Testis (tissue), 3 donors: ENCODE results near the gene CPLANE1. TPM values are rescaled to one million over a fixed set of nuclear protein-coding genes. Genes with fewer than 3 reads are reported as not detected.
"Not testable (repeated sequence)": the region's sequence is repeated elsewhere in the genome, so short reads cannot be mapped to it uniquely, and the experiment has no call there.

Experiments used
- DNase-seq: peaks from one replicate; pipeline ENCODE4 v3.0.0-alpha.2; 2019
- H3K27ac ChIP-seq, 2 donors: fragments of 200-600 bp; sonication (generic); one replicate each; pipeline ENCODE4 v1.5.1; 2019
- H3K27me3 ChIP-seq: fragments of 200-600 bp; sonication (generic); one replicate; pipeline ENCODE4 v1.5.1; 2019
- H3K36me3 ChIP-seq: fragments of 200-600 bp; sonication (generic); one replicate; pipeline ENCODE4 v1.5.1; 2017; ENCODE audit warnings: low read depth; ENCODE audit errors: missing control alignments
- H3K4me1 ChIP-seq: fragments of 200-600 bp; sonication (generic); one replicate; pipeline ENCODE4 v1.5.1; 2019
- H3K4me3 ChIP-seq, 2 donors: fragments of 200-600 bp; sonication (generic); one replicate each; pipeline ENCODE4 v1.5.1; 2017 to 2019
- H3K9me3 ChIP-seq: fragments of 200-600 bp; sonication (generic); one replicate; pipeline ENCODE4 v1.5.1; 2017
- POLR2A ChIP-seq: fragments of 450-650 bp; IDR thresholded peaks from one replicate; pipeline ENCODE4 v1.6.1; 2017; ENCODE audit warnings: antibody characterized with exemption, mild to moderate bottlenecking, moderate library complexity
- WGBS, 2 donors: methylation state at CpG; one replicate each; pipeline ENCODE4 v1.1.5; 2018; 5-methylcytosine and 5-hydroxymethylcytosine counted together
- intact Hi-C: fragments of 100-400 bp; cut with DNase I; formaldehyde crosslinking; loops from one replicate; pipeline ENCODE4 v1.15.1; 2023; ENCODE audit warnings: low total_unique reads
- polyA plus RNA-seq: library from polyadenylated mRNA; stranded (reverse); fragments of 350-450 nt; fragmentation: Illumina TruSeq; extraction: RNeasy Lipid Tissue Mini Kit (QIAGEN cat#74804); gene quantifications from one replicate; pipeline ENCODE4 v1.2.3, GENCODE V29; 2014; ENCODE audit warnings: low read depth, low replicate concordance; ENCODE audit not compliant: insufficient read depth
- total RNA-seq, 2 donors: library from RNA; depleted of rRNA; stranded (reverse); fragments of >200 nt; gene quantifications; one replicate each; pipeline ENCODE4 v1.2.3, GENCODE V29; 2016
- TF ChIP-seq, protein P1 (sequence below), 3 experiments: fragments of 450-650 bp in 2 of 3; fragments of 200-600 bp in 1 of 3; sonication (generic) in 1 of 3; IDR thresholded peaks; one replicate each; pipeline ENCODE4 v1.5.1; 2016 to 2019; ENCODE audit warnings: antibody characterized with exemption in 3 of 3, mild to moderate bottlenecking in 2 of 3, moderate library complexity in 1 of 3

Gene CPLANE1
- total and polyA plus RNA-seq, 3 donors from 2014 or later: 14.8 to 39.5 (median 36.9) TPM

DNA sequence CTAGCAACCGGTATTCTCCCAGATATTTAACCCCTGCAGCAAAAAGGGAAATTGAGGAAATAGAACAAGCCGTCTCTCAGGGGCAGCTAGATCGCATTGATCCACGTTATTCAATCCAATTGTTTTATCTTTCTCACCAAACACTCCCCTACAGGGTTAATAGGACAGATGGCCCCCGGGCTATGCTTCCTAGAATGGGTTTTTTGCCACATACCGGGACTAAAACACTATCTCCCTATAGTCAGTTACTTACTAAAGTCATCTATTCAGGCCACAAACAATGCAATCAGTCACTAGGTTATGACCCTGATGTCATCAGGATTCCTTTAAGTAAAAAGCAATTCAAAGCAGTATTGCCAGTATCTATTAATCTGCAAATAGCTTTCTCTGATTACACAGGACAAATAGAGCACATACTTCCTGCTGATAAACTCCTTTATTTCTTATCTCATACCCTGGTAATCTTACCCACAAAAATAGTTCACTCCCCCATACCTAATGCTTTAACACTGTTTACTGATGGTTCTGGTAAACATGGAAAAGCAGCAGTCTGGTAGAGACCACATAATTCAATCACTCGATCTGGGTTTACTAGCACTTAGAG, 159.0 kb downstream of the CPLANE1 start:
- Histone ChIP-seq H3K27ac (no peak overlapping the region), H3K4me3 (no peak overlapping the region), H3K27me3 (no peaks in the 10 kb centered on the region), H3K4me1 (no peaks in the 10 kb centered on the region), H3K9me3 (no peaks in the 10 kb centered on the region), H3K36me3 (no peaks in the 10 kb centered on the region)
- intact Hi-C loops: no loop called here
- 70 to 79% methylated on average over 7 of the region's 7 CpGs for WGBS, 2 donors
- TF ChIP-seq, protein P1, sequence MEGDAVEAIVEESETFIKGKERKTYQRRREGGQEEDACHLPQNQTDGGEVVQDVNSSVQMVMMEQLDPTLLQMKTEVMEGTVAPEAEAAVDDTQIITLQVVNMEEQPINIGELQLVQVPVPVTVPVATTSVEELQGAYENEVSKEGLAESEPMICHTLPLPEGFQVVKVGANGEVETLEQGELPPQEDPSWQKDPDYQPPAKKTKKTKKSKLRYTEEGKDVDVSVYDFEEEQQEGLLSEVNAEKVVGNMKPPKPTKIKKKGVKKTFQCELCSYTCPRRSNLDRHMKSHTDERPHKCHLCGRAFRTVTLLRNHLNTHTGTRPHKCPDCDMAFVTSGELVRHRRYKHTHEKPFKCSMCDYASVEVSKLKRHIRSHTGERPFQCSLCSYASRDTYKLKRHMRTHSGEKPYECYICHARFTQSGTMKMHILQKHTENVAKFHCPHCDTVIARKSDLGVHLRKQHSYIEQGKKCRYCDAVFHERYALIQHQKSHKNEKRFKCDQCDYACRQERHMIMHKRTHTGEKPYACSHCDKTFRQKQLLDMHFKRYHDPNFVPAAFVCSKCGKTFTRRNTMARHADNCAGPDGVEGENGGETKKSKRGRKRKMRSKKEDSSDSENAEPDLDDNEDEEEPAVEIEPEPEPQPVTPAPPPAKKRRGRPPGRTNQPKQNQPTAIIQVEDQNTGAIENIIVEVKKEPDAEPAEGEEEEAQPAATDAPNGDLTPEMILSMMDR (IDR thresholded peaks at IDR 0.05): no peak
- no peak for TF ChIP-seq POLR2A
- DNase-seq: no peak

- H3K27ac ChIP-seq: no peak overlapping the region
- no peak for TF ChIP-seq POLR2A
- TF ChIP-seq, protein P1 (IDR thresholded peaks at IDR 0.05): no peak
- H3K4me1 ChIP-seq: no peaks in the 10 kb centered on the region
- no peak overlapping the region for H3K4me3 ChIP-seq
- H3K9me3 ChIP-seq: no peaks in the 10 kb centered on the region
- no peaks in the 10 kb centered on the region for H3K36me3 ChIP-seq
- no peaks in the 10 kb centered on the region for H3K27me3 ChIP-seq
- intact Hi-C loops: no loop called here
- 84 to 87% methylated on average over 6 of the region's 6 CpGs for WGBS, 2 donors
- DNase-seq: no peak
Measured at GRCh38 chr5:37088009-37088408, 161.2 kb downstream of the CPLANE1 start.

- Histone ChIP-seq H3K36me3 (no peaks in the 10 kb centered on the region), H3K9me3 (no peaks in the 10 kb centered on the region), H3K4me3 (no peak overlapping the region), H3K27ac (no peak overlapping the region), H3K27me3 (no peaks in the 10 kb centered on the region), H3K4me1 (no peaks in the 10 kb centered on the region)
- no peak for DNase-seq
- intact Hi-C loops: no loop called here
- 69 to 70% methylated on average over 12 of the region's 12 CpGs for WGBS, 2 donors
- TF ChIP-seq, protein P1 (IDR thresholded peaks at IDR 0.05): no peak
- no peak for TF ChIP-seq POLR2A
Measured at GRCh38 chr5:37086466-37087173, 162.6 kb downstream of the CPLANE1 start.

GRCh38 chr5:37086026-37086425, 163.2 kb downstream of the CPLANE1 start:
- H3K36me3 ChIP-seq, H3K9me3 ChIP-seq, H3K27ac ChIP-seq, intact Hi-C loops, H3K27me3 ChIP-seq, H3K4me1 ChIP-seq, DNase-seq, H3K4me3 ChIP-seq: not testable (repeated sequence)
- 78 to 83% methylated on average over 1 of the region's 1 CpG for WGBS, 2 donors

GRCh38 chr5:37082977-37083376, 166.2 kb downstream of the CPLANE1 start:
- not testable (repeated sequence) for DNase-seq, H3K4me3 ChIP-seq
- 68 to 76% methylated on average over 2 of the region's 2 CpGs for WGBS, 2 donors

GRCh38 chr5:37080697-37081096, 168.5 kb downstream of the CPLANE1 start:
- no peak for DNase-seq
- H3K4me3 ChIP-seq: no peak overlapping the region
- no peaks in the 10 kb centered on the region for H3K27me3 ChIP-seq
- TF ChIP-seq, protein P1 (IDR thresholded peaks at IDR 0.05): no peak
- no peak for TF ChIP-seq POLR2A
- H3K4me1 ChIP-seq: no peaks in the 10 kb centered on the region
- H3K27ac ChIP-seq: no peak overlapping the region
- H3K36me3 ChIP-seq: no peaks in the 10 kb centered on the region
- WGBS, 2 donors: 79 to 93% methylated on average over 3 of the region's 3 CpGs
- intact Hi-C loops: no loop called here
- H3K9me3 ChIP-seq: no peaks in the 10 kb centered on the region

More at GRCh38 chr5:37082977-37083376, 166.2 kb downstream of the CPLANE1 start:
- H3K4me1 ChIP-seq, H3K9me3 ChIP-seq, H3K27me3 ChIP-seq, H3K36me3 ChIP-seq, H3K27ac ChIP-seq, intact Hi-C loops: not testable (repeated sequence)
